ENCODE results near the gene SOCS3.

DNA sequence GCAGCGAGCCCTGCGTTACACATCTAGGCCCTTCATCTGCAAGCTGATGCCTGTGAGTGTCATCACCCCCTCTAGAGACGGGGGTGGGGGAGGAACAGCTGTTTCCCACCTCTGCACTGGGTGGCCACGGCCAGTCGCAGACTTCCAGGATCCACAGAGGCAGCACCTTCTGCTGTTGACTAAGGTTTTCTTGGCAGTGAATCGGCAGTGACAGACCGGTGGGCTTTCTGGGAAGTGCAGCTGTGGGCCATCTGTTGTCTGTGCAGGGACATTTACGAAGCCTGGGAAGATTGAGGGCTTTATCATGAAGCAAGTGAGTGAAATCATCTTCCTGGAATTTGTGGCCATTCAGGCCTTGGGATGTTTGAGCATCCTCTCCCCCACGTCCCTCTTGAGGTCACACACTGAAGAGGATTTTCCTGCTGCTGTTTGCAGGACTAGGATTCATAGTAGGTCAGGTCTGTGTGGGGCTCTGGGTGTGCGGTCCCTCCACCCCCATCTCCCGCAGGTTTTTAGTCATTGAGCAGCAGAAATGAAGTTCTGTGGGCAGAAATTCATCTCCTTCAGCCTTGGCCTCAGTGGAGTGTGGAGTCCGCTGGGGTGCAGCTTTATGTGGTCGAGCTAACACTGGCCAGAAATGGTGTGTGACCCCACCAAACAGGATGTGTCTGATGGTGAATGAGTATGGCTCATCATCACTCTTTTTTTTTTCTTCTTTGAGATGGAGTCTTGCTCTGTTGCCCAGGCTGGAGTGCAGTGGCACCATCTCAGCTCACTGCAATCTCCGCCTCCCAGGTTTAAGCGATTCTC, 30.6 kb upstream of the SOCS3 start:
- TF ChIP-seq EZH2 (IDR thresholded peaks at IDR 0.05; ENCODE audit: insufficient read depth, poor library complexity, severe bottlenecking) (no peak), EZH2phosphoT487 (IDR thresholded peaks at IDR 0.05; ENCODE audit: insufficient read depth, low read depth) (no peak)
